Anterior cingulate cortex (tissue), 58 donors: ENCODE results near the gene BAG1.

Experiments used
- DNase-seq, 58 donors: peaks; one replicate each; lab custom pipeline; 2025; lab: John Stamatoyannopoulos, UW

Gene BAG1

GRCh38 chr9:33277484-33277883 lies 13.0 kb upstream of the BAG1 start:
- no peak for DNase-seq

- DNase-seq = no peak
These were observed 9.4 kb upstream of the BAG1 start for GRCh38 chr9:33273972-33274328.

- no peak for DNase-seq
These were observed 8.9 kb upstream of the BAG1 start for GRCh38 chr9:33273266-33273971.

DNA sequence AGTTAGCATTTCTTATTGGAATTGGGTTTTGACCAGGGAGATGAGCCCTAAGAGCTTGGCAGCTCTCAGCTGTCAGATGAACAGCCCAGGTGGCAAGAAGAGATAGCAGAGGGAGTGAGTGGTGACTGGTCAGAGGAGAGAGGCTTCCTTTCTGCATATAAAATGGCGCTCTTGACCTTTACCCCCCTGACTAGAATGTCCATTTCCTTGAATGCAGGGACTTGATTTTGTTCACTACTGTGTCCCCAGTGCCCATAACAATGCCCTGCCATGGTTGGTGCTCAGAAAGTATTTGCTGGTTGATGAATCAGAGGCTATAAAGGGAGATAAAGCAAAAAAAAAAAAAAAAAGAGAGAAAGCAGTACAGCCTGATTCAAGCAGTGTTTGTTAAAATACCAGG lies 7.6 kb upstream of the BAG1 start:
- DNase-seq = no peak

- DNase-seq = no peak
These were observed 5.6 kb upstream of the BAG1 start for GRCh38 chr9:33270146-33270545.

DNA sequence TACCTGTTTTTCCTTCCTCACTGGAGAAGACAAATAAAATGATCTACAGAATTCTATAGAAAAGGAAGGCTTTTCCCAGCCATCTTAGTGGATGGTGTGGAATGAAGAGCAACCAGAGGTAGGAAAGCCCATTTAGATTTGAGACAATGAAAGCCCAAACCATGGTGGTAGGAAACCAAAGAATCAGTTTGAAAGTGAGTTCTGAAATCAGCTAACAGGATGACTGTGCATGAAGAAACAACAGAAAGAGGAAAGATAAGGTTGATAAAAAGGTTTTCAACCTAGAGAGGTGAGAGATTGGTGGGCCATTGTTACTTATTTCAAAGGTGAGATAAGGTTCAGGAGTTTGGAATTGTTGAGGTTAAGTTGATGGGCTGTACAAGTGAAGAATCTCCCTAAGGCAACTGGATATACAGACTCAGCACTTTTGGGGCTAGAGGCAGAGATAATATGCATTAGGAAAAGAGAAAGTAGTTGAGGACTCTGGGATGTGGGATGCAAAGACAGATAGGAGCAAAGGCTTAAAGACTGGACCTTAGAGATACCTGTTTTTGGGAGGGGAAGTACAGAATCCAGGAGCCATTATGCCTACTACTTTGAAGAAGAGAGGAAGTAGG lies 2.8 kb upstream of the BAG1 start:
- no peak for DNase-seq

DNA sequence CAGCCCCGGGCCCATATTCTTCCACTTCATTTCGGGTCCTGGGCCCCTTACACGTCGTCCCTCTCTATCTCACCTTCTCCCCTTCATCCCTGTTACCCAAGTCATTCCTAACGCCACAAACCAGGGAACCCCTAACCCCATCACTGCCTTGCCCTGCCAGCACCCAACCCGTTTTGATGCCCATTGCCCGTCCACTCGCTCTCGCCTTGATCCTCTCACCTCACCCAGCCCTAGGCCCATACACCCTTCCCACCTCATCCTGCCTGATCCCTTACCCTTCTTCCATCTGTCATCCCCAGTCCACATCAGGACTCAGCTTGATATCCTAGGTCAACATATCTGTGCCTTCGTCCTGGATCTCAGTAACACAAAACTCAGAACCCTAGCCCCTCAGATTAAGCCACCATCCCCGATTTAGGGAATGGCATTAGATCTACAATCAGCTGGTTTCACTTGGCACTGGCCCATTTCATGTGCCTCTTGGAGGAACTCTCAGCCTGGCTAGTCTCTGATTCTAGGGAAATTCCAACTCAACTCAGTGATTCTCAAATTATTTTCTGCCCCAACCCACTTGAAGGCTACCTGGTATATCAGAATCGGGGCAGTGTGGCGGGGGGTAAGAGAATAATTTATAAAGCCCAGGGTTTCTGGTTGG lies 830 bp upstream of the BAG1 start:
- peak in 2 of 58 donors; percentile 39 to 53 for DNase-seq

DNA sequence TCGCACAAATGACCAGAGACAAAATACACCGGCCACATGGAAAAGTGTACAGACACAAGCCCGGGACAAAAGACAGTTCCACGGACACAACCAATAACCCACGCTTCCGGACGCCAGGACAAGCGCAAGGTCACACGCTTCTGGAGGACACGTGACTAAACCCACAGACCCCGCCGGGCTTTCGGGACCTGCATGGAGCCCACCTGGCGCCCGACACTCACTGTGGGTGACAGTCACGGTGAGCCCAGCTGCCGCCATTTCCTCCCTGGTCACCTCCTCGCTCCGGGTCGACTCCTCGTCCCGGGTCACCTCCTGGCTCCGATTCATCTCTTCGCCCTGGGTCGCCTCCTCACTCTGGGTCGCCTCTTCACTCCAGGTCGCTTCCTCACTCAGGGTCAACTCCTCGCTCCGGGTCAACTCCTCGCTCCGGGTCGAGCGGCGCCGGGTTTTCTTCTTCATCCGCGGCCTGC lies 470 bp downstream of the BAG1 start:
- peak in 37 of 58 donors; percentile 31 to 78 (median 53) for DNase-seq

DNA sequence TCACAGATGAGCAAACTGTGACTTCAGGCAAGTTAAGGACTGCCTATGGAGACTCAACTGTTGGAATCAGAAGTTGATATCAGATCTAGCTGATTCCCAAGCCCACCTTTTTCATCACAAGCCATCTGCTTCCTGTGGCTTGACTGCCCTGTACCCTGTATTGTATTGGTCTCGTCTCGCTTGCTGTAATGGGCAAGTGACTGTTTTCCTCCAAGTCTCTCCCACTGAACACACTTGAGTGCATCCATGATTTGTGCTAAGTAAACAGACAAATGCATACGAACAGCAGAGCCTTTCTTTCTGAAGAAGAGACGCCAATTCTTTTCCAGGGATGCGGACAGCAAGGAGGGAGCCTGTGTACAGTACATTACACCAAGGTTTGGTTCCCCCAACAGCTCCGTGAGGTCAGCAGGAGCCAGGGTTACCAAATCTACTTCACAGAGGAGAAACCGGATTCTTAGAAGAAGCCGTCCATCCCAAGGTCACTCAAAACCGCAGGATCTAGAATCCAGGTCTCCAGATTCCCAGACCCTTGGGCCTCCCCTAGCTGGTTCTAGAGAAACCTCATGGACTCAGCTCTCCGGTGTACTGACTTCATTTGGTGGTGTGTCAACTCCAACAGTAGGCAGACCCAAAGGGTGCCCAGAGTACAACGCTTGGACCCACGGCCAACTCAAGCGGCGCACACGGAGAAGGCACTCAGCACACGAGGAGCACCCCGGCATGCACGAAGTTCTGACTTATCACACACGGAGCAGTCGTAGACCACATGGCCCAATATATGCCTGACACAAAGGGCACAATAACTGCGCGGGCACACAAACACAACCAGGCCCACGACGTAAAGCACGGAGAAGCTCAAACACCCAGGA lies 1.1 kb downstream of the BAG1 start:
- DNase-seq = peak in 8 of 58 donors; percentile 15 to 55 (median 34)

- no peak for DNase-seq
These were observed 4.1 kb downstream of the BAG1 start for GRCh38 chr9:33260372-33260771.

- DNase-seq = no peak
These were observed 7.2 kb downstream of the BAG1 start for GRCh38 chr9:33257276-33257675.

DNA sequence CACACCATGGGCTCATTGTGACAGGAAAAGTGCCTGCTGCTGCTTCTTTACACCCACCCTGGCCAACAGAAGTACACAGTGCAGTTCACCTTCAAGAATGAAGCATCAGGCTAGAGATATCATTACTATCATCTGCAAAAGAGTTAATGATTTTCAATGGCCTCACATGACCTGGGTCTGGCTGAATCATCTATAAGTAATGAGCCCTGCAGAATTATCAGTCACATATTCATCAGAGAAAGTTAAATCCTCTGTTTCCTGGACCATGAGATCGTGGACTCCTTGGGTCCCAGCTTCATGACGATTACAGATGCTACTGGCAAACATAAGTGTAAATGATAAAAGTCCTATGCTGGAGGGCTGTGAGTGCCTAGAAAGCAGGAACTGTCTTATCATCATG lies 8.3 kb downstream of the BAG1 start:
- DNase-seq = no peak

- DNase-seq = no peak
These were observed 9.0 kb downstream of the BAG1 start for GRCh38 chr9:33255471-33255870.

GRCh38 chr9:33255014-33255413 lies 9.5 kb downstream of the BAG1 start:
- no peak for DNase-seq

DNA sequence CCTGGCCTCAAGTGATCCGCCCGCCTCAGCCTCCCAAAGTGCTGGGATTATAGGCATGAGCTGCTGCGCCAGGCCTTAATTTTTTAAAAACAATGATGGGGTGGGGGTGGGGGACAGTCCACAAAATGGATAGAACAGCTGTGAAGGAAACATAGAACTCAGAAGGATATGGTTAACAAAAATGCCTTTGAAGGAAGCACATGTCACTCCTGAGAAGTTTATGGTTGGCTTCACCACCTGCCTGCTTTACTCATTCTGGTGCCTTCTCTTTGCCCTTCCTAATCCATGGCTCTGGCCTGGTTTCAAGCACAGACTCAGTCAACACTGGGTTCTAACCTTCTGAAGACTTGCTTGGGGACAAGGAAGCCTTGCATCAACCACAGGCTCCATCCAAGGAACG lies 10.3 kb downstream of the BAG1 start:
- DNase-seq = no peak

DNA sequence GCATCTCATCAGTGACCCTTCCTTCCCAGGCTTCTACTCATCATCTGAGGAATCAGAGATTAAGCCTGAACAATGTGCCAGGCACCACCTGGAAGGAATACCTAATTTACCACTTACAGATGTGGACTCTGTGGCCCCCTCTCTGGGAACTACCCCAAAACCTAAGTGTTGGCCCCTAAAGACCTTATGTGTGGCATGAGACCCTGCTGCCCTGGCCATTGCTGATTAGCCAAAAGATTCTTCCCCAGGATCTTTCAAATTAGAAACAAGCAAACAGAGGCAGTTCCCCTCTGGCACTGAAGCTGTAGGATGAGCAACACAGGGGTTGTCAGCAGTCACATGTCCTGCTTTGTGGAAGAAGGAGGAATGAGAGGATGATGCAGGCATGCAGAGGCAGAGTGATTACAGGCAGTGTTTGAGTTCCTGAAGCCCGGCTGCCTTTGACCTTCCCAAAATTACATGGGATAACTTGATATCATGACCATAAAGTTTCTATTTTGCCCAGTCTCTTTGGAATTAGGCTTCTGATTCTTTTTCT lies 14.0 kb downstream of the BAG1 start:
- no peak for DNase-seq

GRCh38 chr9:33249983-33250382 lies 14.5 kb downstream of the BAG1 start:
- DNase-seq = no peak

GRCh38 chr9:33249087-33249658 lies 15.3 kb downstream of the BAG1 start:
- DNase-seq = no peak

DNA sequence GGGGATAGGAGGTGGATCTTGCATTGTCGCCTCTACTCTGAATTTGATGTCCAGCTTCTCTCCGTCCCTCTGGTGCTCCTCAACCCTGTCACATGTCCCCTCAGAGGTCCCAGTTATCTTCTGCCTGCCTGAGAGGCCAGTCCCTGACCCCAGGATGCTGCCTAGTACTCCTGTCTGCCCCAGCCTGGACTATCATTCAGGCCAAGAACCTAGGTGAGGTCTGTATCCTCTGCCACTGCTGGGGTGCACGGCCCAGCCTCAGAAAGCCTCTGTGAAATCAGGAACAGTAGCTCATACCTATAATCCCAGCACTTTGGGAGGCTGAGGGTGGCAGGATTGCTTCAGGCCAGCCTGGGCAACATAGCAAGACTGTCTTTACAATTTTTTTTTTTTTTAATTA lies 15.9 kb downstream of the BAG1 start:
- DNase-seq = no peak

- DNase-seq = no peak
These were observed 18.1 kb downstream of the BAG1 start for GRCh38 chr9:33246269-33246860.
